ENCODE results near the gene LMBRD1.

Gene LMBRD1

GRCh38 chr6:69627625-69628024 is 169.2 kb downstream of the LMBRD1 start:
- DNase-seq = no peak

- DNase-seq = no peak
Measured at GRCh38 chr6:69624944-69625343, 171.9 kb downstream of the LMBRD1 start.
